ENCODE measurements around the gene NPC1L1. TPM values are rescaled to one million over a fixed set of nuclear protein-coding genes. Genes with fewer than 3 reads are reported as not detected.

Gene NPC1L1
- total and polyA plus RNA-seq, 9 donors: 0.05 to 0.28 (median 0.22) TPM

DNA sequence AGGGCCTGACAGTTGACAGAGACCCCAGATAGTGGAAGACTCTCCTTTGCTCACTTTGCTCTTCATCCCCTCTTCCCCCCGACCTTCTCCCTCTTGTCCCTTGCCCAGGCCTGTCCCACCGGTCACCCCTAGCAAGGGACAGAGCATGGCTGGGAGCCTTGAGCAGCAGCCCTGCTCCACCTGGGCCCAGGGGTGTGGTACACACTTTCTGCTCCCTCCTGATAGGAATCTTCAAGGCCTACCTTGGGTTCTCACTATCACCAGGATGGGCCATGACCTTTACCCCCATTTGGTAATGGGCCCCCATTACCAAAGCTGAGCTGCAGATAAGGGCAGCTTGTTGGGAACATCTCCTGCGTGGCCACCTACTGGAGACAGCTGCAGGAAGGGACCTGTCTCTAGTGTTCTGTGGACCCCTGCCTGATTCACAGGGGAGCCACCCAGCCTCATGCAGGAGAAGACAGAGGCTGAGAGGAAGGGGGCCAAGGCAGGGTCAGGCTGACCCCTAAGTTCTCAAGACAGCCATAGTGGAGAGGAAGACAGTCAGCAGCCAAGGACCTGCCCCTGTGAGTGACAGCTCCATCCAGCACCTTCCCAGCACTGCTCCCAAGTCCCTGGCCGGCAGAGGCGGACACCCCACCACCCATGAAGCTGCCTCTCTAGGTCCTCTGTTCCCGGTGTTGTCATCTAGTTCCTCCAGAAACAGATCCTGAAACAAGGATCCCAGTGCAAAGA lies 913 bp upstream of the NPC1L1 start:
- H3K4me1 ChIP-seq (ENCODE audit: insufficient read depth): no peaks in the 10 kb centered on the region
- no peaks in the 10 kb centered on the region for H3K36me3 ChIP-seq
- intact Hi-C loops (cut with DNase I): no loop called here
- 86 to 95% (median 89%) methylated on average over 6 of the region's 6 CpGs for WGBS, 3 donors
- no peak overlapping the region for H3K27ac ChIP-seq
- no peaks in the 10 kb centered on the region for H3K9me3 ChIP-seq
- DNase-seq: no peak
- TF ChIP-seq POLR2A (IDR thresholded peaks at IDR 0.05) (no peak), EP300 (IDR thresholded peaks at IDR 0.05) (no peak)
- TF ChIP-seq, protein P1, sequence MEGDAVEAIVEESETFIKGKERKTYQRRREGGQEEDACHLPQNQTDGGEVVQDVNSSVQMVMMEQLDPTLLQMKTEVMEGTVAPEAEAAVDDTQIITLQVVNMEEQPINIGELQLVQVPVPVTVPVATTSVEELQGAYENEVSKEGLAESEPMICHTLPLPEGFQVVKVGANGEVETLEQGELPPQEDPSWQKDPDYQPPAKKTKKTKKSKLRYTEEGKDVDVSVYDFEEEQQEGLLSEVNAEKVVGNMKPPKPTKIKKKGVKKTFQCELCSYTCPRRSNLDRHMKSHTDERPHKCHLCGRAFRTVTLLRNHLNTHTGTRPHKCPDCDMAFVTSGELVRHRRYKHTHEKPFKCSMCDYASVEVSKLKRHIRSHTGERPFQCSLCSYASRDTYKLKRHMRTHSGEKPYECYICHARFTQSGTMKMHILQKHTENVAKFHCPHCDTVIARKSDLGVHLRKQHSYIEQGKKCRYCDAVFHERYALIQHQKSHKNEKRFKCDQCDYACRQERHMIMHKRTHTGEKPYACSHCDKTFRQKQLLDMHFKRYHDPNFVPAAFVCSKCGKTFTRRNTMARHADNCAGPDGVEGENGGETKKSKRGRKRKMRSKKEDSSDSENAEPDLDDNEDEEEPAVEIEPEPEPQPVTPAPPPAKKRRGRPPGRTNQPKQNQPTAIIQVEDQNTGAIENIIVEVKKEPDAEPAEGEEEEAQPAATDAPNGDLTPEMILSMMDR (IDR thresholded peaks at IDR 0.05): no peak
- no peak overlapping the region for H3K4me3 ChIP-seq
- H3K27me3 ChIP-seq: no peaks in the 10 kb centered on the region

DNA sequence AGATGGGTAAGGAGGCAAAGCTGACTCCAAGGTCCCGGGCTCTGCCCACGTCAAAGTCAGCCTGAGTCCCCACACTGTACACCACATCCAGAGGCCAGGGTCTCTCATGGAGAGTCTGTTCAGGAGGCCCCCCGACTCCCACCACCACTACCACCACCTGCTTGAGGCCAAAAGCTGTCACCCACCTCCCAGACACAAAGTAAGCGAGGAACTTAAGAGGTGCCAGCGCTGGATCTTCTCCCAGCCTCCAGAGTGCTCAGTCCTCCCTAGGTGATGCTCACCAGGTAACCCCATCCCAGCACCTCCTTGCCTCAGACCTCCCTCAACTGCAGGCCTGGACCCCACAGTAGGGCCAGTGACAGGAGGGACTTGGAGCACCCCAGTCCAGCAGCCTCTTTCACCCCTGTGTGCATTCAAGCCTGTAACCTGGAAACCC lies 520 bp downstream of the NPC1L1 start:
- no peak for DNase-seq
- TF ChIP-seq, protein P1 (IDR thresholded peaks at IDR 0.05): no peak
- TF ChIP-seq EP300 (IDR thresholded peaks at IDR 0.05): no peak
- H3K4me3 ChIP-seq: no peak overlapping the region
- no peak overlapping the region for H3K27ac ChIP-seq
- no peaks in the 10 kb centered on the region for H3K9me3 ChIP-seq
- no peaks in the 10 kb centered on the region for H3K36me3 ChIP-seq
- H3K4me1 ChIP-seq (ENCODE audit: insufficient read depth): no peaks in the 10 kb centered on the region
- H3K27me3 ChIP-seq: no peaks in the 10 kb centered on the region
- WGBS, 3 donors: 83 to 91% (median 89%) methylated on average over 5 of the region's 5 CpGs
- intact Hi-C loops (cut with DNase I): no loop called here

- no peak for DNase-seq
- Histone ChIP-seq H3K9me3 (no peaks in the 10 kb centered on the region), H3K27ac (no peak overlapping the region), H3K36me3 (no peaks in the 10 kb centered on the region), H3K27me3 (no peaks in the 10 kb centered on the region), H3K4me1 (ENCODE audit: insufficient read depth) (no peaks in the 10 kb centered on the region), H3K4me3 (no peak overlapping the region)
- WGBS, 3 donors: 86 to 90% (median 86%) methylated on average over 27 of the region's 27 CpGs
- intact Hi-C loops (cut with DNase I): no loop called here
- TF ChIP-seq, protein P1 (IDR thresholded peaks at IDR 0.05): no peak
- TF ChIP-seq POLR2A (IDR thresholded peaks at IDR 0.05): no peak
- TF ChIP-seq EP300 (IDR thresholded peaks at IDR 0.05): no peak
Measured at GRCh38 chr7:44539669-44540506, 1.2 kb downstream of the NPC1L1 start.

DNA sequence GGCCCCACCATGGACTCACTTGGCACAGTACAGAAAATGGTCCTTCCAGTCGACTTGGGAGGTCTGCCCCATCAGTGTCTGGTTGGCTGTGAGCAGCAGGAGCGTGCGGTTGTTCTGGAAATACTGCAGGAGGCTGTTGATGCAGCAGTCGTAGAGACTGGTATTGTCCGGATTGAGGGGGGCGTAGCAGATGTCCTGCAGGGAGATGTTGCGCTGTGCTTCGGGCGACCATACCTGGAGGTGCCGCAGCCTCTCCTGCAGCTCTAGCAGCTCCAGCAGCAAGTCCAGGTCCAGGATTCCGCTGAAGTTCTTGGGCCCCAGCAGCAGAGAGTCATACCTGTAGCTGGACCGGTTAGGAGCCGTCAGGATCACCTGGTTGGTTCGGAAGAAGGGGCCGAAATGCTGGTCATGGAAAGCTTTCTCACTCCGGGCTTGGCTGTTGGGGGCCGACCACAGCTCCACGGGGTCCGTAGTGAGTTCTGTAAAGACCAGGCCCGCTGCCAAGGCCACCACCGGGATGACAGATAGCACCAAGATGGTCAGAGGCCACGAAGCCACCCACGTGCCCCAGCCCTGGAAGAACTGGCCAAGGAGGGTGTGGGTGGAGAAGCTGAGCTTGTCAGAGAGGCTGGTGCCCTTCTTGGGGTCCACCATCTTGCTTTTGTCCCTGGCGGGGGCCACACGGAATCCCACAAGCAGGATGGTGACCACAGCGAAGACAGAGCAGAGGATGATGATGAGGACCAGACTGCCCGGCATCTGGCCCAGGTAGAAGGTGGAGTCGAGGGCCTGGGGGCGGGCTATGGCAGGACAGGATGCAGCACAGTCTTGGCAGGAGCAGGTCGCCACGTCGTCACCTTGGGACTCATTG lies 2.1 kb downstream of the NPC1L1 start:
- DNase-seq: no peak
- no peak overlapping the region for H3K4me3 ChIP-seq
- no peaks in the 10 kb centered on the region for H3K9me3 ChIP-seq
- intact Hi-C loops (cut with DNase I): no loop called here
- WGBS, 3 donors: 90 to 91% (median 90%) methylated on average over 32 of the region's 32 CpGs
- no peaks in the 10 kb centered on the region for H3K4me1 ChIP-seq (ENCODE audit: insufficient read depth)
- TF ChIP-seq EP300 (IDR thresholded peaks at IDR 0.05): no peak
- no peak for TF ChIP-seq POLR2A (IDR thresholded peaks at IDR 0.05)
- TF ChIP-seq, protein P1 (IDR thresholded peaks at IDR 0.05): no peak
- no peaks in the 10 kb centered on the region for H3K36me3 ChIP-seq
- no peaks in the 10 kb centered on the region for H3K27me3 ChIP-seq
- H3K27ac ChIP-seq: no peak overlapping the region

Data from ovary (tissue), 9 donors.